HK-2 (cell line): ENCODE measurements around the gene TMEM43.
A peak's percentile ranks its signal among the peaks of the same experiment; 100 is the strongest.

Experiments
- DNase-seq: peaks from one replicate; pipeline ENCODE4 v3.0.0-alpha.2; 2018; ENCODE audit not compliant: unreplicated experiment

The TMEM43 gene

DNA sequence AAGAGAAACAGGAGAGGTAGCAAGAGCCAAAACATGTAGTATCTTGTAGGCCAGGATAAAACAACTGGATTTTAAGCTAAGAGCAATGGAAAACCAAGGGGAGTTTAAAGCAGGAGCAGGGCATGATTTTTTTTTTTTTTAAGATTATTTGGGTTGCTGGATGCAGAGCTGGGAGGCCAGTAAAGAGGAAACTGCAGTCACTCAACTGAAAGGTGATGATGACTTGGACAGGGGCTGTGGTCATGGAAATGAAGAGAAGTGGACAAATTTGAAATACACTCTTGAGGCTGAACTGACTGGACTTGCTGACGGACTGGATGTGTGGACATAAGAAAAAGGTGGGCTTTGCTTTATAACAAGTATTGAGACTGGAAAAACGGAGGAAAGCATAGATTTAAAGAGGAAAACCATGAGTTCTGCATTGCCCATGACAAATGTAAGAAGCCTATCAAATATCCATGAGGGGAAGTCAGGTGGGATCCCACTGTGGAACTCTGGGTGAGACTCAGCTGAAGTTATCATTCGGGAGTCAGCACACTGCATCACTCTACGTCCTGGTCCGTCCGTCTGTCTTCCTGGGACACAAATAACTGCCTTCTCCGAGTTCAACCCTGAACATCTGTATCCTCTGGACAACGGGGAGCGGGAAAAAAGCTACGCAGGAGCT lies 52.9 kb downstream of the TMEM43 start:
- DNase-seq = no peak

DNA sequence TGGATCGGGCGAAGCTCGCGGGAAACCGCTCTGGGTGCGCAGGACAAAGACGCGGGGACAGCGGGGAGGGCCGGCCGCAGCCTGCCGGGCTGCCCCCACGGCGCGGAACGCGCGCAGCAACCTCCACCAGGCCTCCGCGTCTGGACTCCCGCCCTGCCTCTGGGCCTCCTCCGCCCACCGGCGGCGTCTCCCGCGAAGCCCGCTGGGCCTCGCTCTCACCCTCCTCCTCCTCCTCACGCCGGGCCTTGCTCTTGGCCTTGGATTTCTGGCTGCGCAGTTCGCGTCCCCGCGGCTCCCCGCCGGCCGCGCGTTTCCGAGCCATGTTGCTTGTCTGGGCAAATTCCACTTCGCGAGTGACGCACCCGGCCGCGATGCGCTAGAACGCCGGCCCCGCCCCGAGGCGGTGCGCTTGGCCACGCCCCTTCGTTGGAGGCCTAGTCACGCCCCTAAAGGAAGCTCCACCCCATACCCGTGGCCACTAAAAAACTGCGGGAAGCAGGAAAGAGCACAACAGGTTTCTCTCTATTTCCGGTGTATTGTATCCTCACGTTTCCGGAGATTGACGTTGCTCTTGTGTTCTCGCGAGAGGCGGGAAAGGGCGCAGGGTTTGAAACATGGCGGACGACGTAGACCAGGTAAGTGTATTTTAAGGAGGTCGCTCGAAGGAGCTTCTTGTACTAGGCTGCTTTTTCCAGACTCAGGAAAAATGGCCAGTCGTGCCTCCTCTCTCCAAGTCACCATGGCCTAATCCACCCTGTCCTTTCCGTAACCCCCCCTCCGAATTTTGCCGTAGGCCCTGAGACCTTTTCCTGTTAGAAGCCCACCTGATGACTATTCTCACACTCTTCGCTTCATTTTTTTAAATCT lies 53.6 kb downstream of the TMEM43 start, which contains the start of the genes LSM3 and XPC:
TSS of gene LSM3 (plus strand) at position 571 of the 867 bp plus-strand sequence. CDS start at position 615, 44 bp downstream.
TSS of gene XPC (minus strand) at position 355 of the 867 bp plus-strand sequence. CDS start at position 322, 33 bp downstream.
- peak; percentile 90 for DNase-seq

DNA sequence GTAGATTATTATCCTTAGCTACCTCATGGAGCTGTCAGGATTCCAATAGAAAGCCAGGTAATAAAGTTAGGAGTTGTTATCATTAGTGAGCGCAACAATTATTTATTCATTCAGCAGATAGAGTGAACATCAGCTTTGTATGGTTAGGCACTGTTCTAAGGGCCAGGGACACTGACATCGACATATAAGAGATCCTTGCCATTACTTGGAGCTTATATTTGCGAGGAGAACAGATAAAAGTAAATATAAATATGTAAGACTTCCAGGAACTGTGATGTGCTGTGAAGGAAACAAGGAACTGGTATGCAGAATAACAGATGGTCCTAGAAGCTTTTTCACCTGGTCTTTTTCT lies 54.2 kb downstream of the TMEM43 start:
- DNase-seq = no peak

DNA sequence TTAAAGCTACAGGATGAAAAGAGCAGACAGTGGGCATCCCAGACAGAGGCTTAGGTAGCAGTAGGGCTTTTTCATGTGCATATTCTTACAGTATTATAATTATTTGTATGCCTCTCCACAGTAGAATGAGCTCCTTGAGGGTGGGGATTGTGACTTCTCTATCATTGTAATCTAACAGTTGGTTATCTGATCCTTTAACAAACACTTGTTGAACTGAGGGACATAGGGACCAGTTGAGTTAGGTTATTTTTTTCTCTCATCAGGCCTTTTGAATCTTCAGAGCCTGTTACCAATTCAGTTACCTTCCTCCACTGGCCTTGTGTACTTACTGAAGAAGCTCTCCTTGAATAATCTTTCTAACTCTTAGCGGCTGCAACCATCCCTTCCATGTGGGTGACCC lies 54.9 kb downstream of the TMEM43 start:
- DNase-seq = no peak

DNA sequence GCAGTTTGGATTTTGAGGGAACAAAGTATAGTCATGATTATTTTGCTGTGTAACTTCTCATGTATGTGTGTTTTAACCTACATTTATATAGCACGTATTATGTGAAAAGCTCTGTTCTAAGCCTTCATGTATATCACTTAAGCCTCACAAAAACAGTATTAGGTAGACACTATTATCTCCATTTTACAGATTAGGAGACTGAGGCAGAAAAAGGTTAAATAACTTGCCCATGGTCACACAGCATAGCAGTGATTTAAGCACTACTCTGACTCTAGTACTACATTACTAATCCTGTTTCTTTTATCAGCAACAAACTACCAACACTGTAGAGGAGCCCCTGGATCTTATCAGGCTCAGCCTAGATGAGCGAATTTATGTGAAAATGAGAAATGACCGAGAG lies 56.4 kb downstream of the TMEM43 start:
- no peak for DNase-seq

DNA sequence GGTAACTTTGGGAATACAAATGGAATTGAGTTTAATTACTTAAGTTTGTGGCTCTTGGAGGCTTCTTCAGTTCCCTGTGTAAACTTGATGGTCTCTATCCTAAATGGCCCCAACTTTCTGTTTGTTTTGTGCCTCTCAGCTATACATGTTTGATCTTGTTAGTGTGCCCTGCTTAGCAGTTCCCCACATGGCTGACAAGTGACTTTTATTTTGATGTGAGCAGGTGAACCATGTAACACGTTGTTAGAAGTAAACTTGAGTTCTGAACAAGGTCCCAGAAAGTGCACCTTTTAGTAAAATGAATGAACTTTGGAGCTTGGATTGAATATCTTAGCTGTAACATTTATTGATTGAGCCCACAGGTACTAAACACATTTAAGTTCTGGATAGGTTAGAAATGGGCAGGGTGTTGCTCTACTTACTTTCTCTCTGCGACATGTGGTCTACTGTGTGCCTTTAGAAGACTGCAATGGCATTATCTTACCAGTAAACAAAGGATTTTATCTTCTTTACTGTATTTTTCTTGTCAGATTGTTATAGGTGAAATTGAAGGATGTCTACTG lies 58.2 kb downstream of the TMEM43 start:
- DNase-seq = no peak

DNA sequence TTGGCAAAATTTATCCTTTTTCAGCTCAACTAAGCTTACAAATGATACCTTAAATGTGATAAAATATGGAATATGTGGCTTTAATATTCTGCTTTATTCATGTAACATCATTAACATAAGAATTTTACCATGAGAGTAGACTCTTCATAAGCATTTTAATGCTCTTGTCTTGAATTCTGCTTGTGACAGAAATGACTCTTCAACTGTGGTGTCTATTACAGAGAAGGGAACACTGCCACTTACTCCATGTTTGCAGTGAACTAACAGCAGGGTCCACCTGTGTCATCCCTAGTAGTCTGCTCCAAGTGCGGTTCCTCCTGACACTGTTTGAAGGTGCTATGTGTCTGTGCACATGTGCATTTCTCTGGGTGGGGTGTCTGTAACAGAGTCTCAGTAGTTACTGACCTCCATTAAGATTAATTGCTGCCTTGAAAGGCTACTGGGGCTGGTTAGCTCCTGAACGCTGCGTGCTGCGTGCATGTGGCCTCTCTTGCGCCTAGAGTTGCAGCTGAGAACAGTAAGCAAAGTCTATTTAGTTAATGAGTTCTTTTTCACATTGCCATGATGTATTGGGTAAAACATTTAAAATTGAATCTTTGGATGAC lies 62.1 kb downstream of the TMEM43 start:
- no peak for DNase-seq

DNA sequence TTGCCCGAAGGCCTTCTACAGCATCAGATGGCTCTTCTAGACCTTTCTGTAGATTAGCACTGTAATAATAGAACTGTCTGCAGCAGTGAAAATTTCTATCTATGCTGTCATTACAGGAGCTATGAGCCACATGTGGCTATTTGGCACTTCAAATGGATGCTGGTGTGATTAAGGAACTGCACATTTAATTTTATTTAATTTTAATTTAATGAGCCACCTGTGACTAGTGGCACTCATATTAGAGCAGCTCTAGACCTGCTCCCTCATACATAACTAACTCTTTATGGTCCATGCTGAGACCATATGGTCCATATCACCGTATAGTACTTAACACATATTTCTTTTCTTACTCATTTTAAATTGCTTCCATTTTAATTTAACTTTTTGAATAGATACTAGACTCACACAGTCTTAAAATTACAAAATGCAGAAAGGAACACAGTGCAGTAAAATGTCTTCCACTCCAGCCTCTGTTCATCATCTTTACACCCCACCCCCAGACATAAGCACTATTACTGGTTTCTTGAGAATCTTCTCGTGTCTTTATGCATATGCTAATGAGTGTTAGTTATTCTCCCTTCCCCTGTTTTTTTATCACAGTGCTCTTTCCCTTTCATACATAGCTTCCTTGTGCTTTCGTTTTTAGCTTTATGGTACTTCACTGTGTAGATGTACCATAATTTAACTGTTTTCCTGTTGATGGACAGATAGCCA lies 63.3 kb downstream of the TMEM43 start:
- DNase-seq = no peak
